ENCODE measurements around the gene PPM1H.
"Not testable (repeated sequence)": the region's sequence is repeated elsewhere in the genome, so short reads cannot be mapped to it uniquely, and the experiment has no call there.

Gene PPM1H

GRCh38 chr12:62683776-62684569 is 251.0 kb downstream of the PPM1H start:
- peak; percentile 90 for DNase-seq (ENCODE audit: low read depth)

GRCh38 chr12:62681306-62681705 is 253.6 kb downstream of the PPM1H start:
- no peak for DNase-seq (ENCODE audit: low read depth)

GRCh38 chr12:62679608-62680007 is 255.3 kb downstream of the PPM1H start:
- DNase-seq (ENCODE audit: low read depth): peak; percentile 14

- DNase-seq (ENCODE audit: low read depth): no peak
Measured at GRCh38 chr12:62677355-62677754, 257.6 kb downstream of the PPM1H start.

GRCh38 chr12:62676521-62677307 is 258.2 kb downstream of the PPM1H start:
- no peak for DNase-seq (ENCODE audit: low read depth)

GRCh38 chr12:62673028-62673815 is 261.7 kb downstream of the PPM1H start:
- no peak for DNase-seq (ENCODE audit: low read depth)

- DNase-seq (ENCODE audit: low read depth): no peak
Measured at GRCh38 chr12:62670986-62671720, 263.8 kb downstream of the PPM1H start.

GRCh38 chr12:62668782-62669181 is 266.2 kb downstream of the PPM1H start:
- DNase-seq (ENCODE audit: low read depth): no peak

- DNase-seq (ENCODE audit: low read depth): not testable (repeated sequence)
Measured at GRCh38 chr12:62664951-62665350, 270.0 kb downstream of the PPM1H start.

- peak; percentile 92 for DNase-seq (ENCODE audit: low read depth)
Measured at GRCh38 chr12:62660756-62661155, 274.2 kb downstream of the PPM1H start.

GRCh38 chr12:62659453-62660295 is 275.3 kb downstream of the PPM1H start:
- peak; percentile 72 for DNase-seq (ENCODE audit: low read depth)

- no peak for DNase-seq (ENCODE audit: low read depth)
Measured at GRCh38 chr12:62658910-62659309, 276.0 kb downstream of the PPM1H start.

GRCh38 chr12:62657363-62657632 is 277.7 kb downstream of the PPM1H start:
- DNase-seq (ENCODE audit: low read depth): no peak

- no peak for DNase-seq (ENCODE audit: low read depth)
Measured at GRCh38 chr12:62656591-62657362, 278.2 kb downstream of the PPM1H start.

GRCh38 chr12:62655666-62656151 is 279.2 kb downstream of the PPM1H start:
- no peak for DNase-seq (ENCODE audit: low read depth)

GRCh38 chr12:62654326-62655241 is 280.4 kb downstream of the PPM1H start:
- DNase-seq (ENCODE audit: low read depth): no peak

GRCh38 chr12:62653740-62654139 is 281.2 kb downstream of the PPM1H start:
- DNase-seq (ENCODE audit: low read depth): no peak

- DNase-seq (ENCODE audit: low read depth): no peak
Measured at GRCh38 chr12:62653304-62653703, 281.6 kb downstream of the PPM1H start.

- no peak for DNase-seq (ENCODE audit: low read depth)
Measured at GRCh38 chr12:62651138-62651537, 283.8 kb downstream of the PPM1H start.

Data from fibroblast of gingiva (primary cell).